ENCODE results near the gene LRRC36.

Gene LRRC36

DNA sequence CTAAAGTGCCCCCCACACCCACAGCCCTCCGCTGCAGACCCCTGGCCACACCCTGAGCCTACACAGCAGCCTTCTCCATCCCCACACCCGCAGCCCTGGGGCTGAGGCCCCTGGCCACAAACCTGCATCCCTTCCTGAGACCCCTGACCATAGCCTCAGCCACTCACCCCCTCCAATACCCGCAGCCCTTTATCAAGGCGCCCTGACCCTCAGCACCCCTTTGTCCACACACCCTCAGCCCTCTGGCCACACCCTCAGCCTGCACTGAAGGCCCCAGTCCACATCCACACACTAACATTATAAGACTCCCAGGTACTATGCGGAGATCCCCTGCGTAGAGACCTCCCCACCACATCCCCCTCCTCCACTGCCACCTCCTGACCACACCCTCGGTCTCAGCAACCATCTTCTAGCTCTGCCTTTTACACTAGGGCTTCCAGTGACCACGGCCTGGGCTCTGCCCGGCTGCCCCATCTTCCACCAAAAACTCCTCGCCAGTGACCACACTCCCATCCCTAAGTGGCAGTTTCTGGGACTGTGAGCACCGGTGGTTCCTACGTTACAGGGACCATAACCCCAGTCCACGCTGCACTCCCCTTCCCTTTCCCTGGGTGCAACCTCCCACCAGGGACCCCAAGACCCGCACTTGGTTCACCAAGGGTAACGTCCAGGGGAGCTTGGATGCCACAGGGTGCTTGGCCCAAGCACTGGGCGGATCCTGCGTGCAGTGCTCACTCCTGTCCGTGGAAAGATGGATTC is 65.9 kb downstream of the LRRC36 start:
- DNase-seq = no peak

DNA sequence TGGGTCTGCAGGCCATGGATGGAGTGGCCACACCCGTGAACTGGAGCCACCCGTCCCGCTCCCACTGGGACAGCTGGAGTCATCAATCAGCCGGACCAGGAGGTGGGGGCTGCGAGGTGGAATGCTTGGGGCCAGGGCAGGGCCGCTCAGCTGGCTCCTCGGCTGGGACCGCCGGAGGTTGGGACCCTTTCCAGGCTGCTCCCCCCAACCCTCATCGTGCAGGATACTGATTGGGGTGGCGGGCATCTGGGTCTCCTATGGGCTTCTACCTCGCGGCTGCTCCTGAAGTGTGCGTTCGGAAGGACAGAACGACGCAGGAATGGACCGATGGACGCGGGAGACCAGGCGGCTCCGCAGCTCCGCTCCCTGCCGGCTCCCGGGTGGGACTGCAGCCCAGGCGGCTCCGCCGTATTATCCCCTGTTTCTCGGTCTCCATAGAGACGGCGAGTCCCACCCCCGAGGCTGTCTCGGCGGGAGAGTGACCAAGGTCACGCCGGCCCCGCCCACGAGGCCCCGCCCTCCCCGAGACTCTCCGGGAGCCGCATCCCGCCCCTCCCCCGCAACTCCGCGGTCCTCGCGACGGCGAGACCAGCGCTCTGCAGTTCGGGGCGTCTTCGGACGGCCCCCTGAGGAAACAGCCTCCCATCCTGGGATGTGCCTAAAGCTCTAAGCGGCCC is 66.6 kb downstream of the LRRC36 start, which contains the start of gene TPPP3:
TPPP3 (minus strand) TSS at position 388 of the 677 bp plus-strand sequence. CDS start 2,387 bp downstream, outside the sequence.
- peak; percentile 45 for DNase-seq

DNA sequence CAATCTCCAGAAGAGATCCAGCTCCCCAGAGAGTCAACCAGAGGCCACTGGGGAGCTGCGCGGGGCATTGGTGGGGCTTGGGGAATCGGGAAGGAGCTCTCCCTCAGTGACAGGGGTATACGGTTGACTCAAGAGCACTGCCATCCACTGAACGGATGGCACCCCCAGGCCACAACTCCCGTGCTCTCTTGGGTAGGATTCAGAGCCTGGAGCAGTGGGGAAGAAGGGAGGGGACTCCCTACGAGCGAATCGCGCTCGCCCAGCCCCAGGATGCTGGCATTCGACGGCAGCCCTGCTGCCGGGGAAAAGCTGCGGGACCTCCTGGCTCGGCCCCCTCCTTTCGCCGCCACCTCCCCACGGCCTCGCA is 67.2 kb downstream of the LRRC36 start:
- no peak for DNase-seq

DNA sequence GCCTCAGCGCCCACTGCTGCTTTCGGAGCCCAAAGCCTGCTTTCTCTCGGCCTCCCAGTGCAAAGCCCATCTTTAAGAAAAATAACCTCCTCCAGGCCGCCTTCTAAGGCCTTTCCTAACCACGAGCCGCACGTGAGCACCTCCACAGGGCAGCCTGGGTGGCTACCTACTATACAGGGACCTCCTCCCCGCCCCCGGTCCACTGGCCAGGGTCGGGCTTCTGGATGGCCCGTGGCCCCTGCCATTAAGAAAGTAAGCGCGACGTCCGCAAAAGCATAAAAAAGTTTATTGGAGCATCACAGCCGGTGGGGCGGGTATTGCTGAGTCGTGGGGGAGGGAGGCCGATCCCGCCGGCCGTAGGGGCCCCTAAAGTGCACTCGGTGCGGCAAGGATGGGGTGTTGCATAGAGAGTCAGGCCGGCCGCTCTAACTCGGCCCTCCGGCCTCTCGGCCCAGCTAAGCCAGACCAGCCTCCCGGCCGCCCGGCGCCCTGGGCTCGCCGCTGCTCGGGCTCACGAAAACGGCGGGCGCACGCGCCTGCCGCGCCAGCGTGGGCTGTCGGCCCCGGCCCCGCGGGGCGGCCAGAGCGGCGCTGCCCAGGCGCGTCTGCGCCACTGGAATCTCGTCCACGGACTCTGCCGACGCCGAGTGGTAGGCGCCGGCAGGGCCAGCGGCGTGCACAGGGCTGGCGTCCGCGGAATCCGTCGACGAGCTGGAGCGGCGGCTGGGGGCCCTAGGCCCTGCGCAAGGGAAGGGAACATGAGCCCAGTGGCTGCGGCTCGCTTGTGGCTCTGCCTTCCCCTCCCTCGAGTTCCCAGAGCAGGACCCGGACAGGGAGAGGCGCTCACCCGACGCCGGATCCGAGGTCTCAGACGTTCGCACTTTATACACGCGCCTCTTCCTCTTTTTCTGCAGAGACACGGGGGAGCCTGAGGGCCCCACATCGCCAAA is 67.8 kb downstream of the LRRC36 start:
- DNase-seq = no peak

DNA sequence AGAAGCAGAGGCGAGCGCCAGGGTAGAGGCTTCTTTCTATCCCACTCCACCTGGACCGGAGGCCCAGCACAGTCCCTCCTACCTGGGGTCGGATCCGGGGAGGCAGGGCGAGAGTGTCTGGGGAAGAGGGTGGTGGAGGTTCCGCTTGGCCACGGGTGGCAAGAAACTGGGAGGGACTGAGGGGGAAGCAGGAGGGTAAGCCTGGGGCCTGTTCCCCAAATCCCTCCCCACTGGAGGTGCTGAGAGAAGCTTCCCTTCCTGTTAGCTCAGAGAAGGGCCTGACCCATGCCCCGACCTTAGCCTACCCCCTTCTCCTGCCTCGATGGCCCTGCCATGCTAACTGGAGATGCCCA is 68.5 kb downstream of the LRRC36 start:
- no peak for DNase-seq

DNA sequence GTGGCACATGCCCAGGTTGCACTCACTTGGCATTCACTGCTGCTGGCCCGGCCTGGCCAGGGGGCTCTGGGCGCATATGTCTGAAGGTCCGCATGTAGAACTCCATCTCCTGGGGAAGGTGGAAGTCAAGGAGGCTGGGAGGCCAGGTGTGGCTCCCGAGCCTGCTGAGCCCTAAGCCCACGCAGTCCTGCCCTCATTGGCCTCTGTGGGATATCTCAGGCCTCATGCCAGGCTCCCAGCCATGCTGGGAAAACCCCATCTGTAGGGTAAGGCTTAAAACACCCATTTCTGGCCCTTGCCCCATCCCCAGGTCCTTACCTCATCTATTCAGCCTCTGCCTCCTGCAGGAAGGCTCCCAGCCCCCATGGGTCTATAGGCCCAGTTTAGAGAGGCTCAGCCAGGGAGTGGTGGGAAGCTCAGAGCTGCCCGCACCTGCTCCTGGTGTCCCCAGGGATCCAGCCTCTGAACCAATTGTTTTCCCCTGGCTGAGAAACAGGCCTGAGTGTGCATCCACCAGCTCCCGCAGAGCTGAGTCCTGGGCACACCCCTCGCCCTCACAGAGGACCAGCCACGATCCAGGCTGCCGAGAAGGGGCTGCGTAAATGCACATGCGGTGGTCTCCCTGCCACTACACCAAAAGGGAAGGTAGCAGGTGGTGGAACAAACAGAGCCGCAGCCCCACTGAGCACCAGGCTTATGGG is 69.0 kb downstream of the LRRC36 start:
- DNase-seq = no peak

DNA sequence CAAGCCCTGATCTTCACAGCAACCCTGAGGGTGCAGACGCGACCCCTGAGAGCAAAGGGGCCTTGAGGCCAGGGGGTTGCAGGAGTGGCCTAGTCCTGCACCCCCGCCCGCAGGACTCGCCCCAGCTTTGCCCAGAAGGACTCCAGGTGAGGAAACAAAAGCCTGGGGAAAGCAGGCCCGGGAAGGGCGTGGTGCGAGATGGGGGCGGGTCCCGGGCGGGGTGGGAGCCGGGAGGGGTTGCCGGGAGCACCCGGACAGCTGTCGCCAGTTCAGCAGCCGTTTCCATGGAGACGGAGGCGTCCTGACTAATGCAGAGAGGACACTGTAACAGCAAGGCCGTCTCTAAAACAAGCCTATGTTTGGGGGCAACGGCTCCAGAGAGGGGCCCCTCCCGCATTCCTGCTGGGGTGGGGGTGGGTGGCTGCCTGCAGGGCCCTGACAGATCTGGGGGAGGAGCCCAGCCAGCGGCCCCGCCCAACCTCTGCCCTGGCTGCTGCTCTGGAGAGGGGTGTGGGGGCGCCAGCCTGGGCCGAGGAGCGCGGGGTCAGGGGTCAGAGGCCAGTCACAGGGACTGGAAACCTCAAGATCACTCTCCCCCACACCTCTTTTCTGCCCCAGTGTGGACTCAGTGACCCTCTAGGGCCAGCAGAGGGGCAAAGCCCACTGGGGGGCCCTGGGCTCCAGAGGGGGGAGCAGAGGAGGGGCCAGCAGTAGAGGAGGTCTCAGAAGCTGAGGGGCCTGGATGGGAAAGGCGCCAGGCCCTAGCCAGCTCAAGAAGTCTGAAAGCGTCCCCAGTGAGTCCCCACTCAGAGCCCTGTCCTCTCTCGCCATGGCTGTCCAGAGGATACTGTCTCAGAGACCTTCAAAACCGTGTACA is 69.8 kb downstream of the LRRC36 start:
- DNase-seq = no peak

DNA sequence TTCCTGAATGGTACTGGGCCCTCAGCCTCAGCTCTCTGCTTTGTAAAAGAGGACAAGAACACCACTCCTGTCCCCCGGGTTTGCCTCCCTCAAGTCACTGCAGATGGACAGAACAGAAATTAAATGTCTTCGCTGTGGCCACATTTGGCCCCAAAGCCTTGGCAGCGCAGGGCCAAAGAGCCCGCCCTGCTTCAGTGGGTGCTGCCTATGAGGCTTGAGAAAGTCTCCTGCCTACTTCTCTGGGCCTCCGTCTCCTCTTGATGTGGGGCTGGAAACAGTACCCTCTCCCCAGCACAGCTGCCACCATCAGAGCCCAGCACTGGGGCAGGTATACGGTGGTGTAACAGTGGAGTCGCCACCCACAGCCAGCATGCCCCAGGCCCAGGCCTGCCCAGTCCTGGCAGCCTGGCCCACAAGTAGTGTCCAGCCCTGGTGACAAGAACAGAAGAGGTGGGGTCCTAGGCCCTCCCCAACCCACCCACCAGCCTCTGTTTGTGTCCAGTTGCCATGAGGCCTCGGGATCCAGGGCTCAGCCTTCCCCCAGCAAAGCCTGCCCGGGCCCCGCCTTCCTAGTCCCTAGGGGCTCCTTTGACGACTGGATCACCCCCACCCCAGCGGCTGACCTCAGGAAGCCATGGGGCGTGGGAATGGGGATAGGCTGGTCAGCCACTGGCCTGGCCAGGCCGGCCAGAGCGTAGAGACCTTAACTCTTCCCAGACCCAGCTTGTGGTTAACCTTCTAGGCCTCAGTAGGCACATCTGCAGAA is 70.6 kb downstream of the LRRC36 start:
- DNase-seq = no peak

DNA sequence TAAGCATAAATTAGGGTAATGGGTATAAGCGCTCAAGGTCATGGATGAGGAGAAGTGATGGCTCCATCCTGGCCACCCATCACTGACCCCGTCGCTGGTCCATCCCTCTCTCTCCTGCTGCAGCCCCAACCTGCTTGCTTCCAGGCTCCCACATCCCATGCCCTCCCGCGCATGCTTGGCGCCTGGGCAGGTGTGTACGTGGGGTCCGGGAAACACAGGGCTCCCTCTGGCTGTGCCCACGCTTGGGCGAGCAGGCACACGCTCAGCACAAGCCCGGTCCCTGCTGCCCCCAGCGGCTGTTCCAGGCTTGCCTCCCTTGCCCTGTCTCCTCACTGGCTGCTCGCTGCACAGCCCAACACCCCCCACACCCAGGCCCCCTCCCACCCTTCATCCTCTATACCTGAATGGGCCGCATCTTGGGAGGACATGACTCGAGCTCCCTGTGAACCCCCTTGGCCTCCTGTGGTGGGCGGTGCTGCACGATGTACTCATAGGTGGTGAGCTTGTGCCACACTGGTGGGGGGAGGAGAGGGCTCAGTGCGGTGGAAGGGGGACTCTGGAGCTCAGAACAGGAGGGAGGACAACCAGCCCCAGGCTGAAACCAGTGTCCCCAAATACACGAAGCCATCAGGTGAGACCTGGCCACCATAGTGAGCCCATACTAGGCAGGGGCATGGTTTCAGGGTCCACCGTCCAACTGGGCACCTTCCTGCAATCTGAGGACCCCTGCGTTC is 71.4 kb downstream of the LRRC36 start:
- no peak for DNase-seq

DNA sequence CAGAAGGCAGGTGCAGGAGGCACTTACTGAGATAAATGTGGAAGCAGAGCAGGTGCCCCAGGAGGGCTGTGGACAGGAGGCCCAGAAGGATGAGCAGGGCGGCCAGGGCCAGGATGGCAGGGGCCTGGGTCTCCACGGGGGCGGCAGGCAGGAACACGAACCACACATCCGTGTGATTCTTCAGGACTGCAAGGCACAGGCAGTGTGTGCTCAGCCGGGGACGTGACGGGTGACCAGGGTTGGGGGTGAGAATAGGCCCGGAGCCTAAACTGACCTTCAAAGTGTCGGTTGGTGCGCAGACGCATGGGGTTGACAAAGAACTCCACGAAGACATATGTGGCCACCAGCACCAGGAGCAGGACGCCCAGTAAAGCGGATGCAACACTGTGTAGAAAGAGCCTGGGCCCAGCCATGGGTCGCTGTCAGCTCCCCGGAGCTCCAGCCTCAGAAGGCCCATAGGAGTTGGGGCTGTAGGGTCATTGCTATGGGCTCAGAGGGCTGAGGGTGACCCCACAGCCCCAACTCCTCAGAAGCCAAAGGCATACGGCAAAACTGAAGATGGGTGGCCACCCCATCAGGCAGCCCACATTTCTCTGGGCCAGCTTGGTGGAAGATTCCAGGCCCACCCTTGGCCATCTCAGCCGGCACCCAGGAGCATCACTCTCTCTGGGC is 72.1 kb downstream of the LRRC36 start:
- no peak for DNase-seq

DNA sequence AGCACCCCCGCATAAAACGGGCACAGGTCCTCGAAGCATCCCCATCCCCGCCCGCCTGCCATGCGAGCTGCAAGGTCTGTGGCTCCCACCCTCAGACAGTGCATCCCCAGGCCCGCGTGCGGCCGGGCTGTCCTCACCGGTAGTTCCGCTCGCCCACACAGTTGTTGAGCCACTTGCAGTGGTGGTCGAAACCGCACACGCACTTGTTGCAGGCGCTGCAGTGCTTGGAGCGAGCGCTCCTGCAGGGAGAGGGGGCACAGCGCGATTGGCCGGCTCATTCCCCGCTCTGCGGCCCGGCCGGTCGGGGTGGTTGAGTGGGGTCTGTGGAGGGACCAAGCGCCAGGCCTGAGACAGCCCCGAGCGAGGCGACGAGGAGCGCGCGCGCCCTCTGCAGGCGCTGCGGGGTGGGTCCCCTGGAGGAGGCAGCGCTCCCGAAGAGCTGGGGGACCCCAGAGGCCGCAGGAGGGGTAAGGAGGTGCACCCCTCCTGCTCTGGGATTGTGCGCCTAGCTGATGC is 72.7 kb downstream of the LRRC36 start:
- DNase-seq = peak; percentile 49

DNA sequence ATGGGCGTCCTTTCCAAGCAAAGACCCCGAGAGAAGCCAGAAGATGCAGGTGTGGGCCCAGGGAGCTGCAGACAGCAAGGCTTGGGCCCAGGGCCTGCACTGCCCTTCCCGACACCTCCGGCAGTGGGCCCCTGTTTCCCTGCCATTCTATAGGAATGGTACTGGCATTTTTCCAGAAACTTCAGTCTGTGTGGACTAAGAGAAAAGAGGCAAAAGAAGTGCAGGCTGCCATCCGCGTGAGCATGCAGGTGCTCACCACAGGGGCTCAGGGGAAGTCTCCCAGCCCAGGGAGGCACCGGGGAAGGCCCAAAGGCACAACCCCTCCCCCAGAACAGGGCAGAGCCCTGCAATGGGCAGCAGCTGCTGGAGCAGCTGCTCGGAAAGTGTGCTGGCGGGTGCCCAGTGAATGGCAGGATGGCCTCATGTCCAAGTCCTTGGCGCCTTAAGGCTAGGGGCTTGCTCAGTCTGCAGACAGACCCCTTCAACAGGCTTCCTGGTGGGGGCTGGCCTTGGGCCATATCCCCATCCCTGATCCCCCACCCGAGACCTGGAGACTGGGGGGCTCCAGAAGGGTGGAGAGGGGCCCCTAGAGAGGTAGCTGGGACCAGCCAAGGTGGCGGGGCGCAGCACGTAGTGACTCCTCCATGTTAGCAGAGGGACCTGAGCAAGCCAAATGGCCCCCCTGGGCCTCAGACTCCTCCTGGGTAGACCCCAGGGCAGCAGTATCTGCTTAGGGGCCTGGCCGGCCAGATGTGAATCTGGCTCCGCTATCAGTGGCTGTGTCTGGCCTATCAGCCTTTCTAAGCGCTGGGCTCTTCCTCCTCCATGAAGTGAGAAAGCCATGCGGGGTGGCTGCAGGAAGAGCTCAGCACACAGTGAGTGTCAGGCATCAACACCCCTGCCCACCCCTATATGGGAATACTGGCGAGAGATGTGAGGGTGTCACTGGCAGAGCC is 73.4 kb downstream of the LRRC36 start:
- no peak for DNase-seq

DNA sequence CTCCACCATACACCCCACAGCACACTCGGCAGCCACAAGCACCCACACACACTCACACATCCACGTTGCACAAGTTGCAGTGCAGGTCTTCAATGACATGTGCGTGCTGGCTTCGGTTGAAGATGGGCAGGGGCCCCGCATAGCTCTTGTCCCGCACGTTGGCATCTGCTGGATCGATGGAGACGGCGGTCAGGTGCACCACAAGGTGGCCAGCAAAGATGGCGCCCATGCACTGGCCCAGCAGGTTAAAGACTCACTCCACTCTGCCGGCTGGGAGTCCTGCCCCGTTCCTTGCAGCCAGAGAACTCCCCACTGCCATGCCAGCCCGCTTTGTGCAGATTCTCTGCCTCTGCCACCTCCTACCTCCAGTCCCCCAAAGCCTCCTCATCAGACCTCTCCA is 74.3 kb downstream of the LRRC36 start:
- no peak for DNase-seq

DNA sequence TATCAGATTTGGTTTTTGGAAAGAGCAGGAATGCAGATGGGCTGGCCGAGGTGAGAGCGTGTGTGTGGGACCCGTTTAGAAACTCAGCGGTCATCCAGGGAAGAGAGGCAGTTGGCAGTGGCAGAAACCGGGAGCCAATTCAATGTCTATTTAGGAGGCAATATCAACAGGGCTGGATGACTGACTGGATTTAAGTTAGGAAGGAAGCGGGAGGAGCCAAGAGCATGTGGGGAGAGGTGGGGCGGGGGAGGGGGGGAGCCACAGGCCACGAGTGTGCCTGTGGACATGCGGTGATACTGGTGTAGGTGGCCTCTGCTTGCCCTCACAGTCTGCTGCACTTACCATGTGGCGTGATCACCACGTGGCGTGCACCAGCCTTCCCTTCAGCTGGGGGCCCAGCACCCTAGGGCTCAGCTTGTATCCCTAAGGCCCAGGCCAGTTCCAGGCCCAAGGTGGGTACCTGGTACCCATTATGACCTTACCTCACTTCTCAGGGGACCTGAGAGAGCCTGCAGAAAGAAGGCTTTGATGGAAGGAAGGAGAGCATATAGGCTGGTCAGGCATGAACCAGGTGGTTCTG is 77.5 kb downstream of the LRRC36 start:
- DNase-seq = no peak

DNA sequence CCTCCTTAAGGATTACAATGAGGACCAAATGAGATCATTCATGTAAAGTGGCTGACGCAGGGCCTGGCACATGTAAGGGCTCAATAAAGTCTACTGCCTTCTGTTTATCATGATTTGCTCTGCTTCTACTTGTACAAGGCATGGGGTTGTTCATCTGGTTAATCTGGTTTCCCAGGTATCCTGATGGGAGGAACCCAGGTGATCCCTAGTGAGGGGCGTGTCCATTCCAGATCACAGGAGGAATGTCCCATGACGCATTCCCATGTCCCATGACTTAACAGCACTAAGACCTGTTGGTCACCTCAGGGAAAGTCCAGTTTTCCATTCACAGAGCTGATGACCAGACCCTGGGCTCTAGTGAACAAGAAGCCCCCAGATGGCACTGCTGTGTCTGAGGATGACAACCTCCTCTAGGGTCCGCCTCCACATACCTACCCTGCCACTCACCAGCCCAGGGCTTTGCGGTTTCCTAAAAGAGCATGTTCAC is 78.2 kb downstream of the LRRC36 start:
- DNase-seq = no peak

DNA sequence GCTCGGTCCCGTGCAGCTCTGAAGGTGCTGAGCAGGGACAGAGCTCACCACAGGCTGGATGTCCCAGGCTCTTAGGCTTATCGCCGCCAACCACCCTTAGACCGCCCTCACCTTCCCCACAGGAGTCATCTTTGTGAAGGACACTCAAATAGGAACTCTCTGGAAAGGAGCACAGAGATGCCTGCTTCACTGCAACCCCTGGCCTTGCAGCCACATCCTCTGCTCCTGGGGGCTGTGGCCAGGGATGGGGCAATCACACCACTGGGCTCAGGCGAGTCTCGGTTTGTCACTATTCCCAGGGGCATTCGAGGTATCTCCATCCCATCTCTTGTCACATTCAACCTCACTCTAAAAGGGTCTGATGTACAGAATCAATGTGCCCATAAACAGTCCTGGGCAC is 78.7 kb downstream of the LRRC36 start:
- no peak for DNase-seq

DNA sequence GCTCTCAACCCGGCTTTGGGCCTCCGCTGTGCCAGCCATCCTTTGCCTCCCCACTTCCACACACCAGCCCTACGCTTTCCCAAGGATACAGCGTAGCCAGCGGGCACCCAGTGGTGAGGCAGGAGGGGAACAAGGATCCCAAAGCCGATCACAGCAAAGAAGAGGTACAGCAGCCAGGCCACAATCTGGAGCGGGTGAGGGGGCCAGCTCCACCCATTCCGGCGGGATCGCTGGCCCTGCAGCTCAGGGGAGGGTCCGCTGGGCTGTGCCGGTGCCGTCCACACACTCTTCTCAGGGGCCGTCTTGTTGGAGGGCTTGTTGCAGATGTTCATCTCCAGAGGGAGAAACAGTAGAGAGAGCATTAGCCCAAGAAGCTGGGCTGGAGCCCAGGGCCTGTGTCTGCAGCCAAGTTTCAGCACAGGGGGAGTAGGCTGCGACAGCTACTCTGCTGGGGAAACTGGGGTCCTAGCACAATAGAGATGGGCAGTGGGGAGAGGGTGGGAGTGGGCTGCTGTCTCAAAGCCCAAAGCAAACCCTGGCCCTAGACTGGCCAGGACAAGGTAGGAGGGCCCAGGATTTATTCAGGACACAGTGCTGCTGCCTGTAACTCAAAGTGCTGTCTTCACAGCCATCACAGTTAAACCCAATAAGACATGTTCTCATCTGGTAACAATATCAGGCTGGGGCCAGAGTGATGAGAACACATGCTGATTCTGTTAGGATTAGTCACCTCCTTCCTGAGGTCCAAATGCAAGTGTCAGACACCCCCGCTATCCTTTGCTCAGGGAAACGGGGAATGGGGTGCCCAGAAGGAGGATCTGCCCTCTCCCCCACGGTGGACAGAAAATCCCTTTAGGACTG is 79.7 kb downstream of the LRRC36 start:
- DNase-seq = no peak

Measured in CD4-positive, alpha-beta T cell treated with Interleukin-6 for 4 hours (primary cell).